HG02588 (cell line): ENCODE data around the gene H6PD.

Experiments used
- ATAC-seq: cut with Tn5 transposase; IDR thresholded peaks from one replicate; pipeline ENCODE4 v1.9.1; 2021; ENCODE audit warnings: mild to moderate bottlenecking, moderate library complexity; ENCODE audit not compliant: unreplicated experiment

Gene H6PD

DNA sequence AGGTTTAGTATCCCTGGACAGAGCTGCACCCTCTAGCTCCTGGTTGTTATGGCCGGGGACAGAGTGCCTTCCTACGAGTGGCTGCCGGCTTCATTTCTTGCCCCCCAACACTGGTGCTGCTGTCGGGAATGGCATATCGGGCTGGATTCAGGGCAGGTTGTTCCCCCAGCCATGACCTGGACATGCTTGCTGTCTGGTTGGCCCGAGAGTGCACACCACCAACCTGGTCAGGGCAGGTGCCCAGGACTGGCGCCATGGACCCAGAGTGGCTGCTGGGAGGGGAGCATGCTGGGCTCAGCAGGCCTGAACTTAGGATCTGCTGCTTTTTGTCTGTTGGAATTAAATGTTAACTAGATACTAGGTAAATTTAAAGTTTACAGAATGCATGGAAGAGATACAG lies 21.8 kb downstream of the H6PD start:
- ATAC-seq, result no peak

DNA sequence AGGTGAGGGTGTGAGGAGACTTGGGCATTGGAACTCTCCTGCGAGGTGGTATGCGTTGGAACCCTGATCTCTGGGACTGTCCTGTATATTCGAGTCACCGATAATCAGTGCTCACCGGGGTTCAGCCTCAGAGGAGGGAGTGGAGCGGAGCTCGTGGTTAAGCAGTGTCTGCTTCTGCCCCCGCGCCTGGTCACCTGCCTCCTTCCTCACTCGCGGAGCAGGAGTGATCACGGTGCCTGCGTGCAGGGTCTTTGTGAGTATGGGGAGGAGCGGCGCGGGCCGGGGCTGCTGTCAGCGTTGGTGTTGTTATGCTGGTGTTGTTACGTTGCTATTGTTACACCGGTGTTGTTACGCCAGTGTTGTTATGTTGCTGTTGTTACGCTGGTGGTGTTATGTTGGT lies 23.3 kb downstream of the H6PD start:
- no peak for ATAC-seq

DNA sequence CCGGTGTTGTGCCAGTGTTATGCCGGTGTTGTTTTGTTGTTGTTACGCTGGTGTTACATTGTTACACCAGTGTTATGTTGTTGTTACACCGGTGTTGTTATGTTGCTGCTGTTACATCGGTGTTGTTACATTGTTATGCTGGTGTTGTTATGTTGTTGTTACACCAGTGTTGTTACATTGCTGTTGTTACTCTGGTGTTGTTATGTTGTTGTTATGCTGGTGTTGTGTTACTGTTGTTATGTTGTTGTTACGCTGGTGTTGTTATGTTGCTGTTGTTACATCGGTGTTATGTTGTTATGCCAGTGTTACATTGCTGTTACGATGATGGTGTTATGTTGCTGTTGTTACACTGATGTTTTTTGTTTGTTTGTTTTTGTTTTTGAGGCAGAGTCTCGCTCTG lies 24.1 kb downstream of the H6PD start:
- no peak for ATAC-seq

DNA sequence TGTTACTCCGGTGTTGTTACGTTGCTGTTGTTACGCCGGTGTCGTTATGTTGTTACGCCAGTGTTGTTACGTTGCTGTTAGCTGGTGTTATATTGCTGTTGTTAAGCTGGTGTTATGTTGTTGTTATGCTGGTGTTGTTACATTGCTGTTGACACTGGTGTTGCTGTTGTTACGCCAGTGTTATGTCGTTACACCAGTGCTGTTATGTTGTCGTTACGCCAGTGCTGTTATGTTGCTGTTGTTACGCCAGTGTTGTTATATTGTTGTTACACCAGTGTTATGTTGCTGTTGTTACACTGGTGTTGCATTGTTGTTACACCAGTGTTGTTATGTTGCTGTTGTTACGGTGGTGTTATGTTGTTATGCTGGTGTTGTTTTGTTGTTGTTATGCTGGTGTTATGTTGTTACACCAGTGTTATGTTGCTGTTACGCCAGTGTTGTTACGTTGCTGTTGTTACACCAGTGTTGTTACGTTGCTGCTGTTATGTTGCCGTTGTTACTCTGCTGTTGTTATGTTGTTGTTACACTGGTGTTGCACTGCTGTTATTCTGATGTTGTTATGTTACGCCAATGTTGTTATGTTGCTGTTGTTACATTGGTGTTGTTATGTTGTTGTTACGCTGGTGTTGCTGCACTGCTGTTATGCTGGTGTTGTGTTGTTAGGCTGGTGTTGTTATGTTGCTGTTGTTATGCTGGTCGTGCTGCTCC lies 25.6 kb downstream of the H6PD start:
- ATAC-seq, result no peak

DNA sequence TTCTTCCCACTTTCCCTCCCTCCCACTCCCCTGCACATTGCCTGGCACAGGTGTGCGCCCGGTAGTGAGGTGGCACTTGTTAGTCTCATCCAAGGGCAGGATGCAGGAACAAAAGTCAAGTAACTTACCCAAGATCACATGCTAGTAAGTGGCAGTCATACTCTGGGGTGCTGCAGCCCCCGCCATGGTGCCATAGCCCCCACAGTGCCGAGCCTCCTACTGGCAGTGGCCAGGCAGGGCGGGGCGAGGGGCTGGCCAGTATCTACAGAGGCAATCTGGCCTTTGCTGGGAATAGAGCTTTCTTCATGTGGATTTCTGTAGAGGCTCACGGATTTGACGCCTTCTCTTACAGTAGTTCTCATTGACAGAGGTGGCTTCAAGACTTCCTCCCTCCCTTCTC lies 26.9 kb downstream of the H6PD start:
- no peak for ATAC-seq

DNA sequence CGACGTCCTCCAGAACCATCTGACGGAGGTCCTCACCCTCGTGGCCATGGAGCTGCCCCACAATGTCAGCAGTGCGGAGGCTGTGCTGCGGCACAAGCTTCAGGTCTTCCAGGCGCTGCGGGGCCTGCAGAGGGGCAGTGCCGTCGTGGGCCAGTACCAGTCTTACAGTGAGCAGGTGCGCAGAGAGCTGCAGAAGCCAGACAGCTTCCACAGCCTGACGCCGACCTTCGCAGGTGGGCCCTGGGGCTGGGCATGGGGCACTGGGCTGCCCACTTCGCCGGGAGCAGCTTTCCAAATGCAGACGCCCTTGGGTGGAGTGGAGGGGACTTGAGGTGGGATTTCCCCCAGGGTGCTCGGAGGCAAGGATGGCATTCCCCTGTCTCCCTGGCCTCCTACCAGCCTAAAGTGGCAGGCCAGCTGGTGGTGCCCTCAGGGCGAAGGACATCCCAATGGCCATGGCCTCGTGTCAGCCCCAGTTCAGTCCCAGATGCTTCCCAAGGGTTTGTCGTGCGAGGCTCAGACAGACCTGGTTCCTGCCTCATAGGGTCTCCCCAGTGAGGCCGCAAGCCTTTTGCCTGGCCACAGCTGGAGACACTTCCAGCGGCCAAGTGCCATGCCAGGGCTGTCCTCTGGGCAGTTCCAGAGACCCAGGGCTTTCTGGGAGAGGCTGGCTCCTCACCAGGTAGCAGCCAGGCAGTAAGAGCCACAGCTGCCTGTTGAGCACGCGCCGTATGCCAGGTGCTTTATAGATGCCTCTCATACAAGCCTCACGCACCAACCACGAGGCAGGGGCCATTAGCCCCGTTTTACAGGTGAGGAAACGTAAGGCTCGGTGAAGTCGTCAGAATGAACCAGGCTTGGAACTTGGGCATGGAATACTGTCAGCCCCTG lies 27.8 kb downstream of the H6PD start:
- no peak for ATAC-seq

DNA sequence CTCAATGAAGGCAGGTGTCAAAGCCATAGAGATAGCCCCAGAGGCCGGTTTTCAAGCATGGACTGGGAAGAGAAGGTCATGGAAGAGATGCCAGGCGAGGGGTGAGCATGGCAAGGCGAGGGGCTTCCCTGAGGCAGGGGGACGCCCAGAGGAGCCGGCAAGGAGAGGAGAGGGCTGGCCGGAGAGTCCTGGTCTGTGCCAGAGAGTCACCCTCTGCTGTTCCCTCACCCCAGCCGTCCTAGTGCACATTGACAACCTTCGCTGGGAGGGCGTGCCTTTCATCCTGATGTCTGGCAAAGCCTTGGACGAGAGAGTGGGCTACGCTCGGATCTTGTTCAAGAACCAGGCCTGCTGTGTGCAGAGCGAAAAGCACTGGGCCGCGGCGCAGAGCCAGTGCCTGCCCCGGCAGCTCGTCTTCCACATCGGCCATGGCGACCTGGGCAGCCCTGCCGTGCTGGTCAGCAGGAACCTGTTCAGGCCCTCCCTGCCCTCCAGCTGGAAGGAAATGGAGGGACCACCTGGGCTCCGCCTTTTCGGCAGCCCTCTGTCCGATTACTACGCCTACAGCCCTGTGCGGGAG lies 28.8 kb downstream of the H6PD start:
- ATAC-seq, result no peak

DNA sequence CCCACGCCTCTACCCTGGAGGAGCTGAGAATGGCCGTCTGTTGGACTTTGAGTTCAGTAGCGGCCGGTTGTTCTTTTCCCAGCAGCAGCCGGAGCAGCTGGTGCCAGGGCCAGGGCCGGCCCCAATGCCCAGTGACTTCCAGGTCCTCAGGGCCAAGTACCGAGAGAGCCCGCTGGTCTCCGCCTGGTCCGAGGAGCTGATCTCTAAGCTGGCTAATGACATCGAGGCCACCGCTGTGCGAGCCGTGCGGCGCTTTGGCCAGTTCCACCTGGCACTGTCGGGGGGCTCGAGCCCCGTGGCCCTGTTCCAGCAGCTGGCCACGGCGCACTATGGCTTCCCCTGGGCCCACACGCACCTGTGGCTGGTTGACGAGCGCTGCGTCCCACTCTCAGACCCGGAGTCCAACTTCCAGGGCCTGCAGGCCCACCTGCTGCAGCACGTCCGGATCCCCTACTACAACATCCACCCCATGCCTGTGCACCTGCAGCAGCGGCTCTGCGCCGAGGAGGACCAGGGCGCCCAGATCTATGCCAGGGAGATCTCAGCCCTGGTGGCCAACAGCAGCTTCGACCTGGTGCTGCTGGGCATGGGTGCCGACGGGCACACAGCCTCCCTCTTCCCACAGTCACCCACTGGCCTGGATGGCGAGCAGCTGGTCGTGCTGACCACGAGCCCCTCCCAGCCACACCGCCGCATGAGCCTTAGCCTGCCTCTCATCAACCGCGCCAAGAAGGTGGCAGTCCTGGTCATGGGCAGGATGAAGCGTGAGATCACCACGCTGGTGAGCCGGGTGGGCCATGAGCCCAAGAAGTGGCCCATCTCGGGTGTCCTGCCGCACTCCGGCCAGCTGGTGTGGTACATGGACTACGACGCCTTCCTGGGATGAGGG lies 29.7 kb downstream of the H6PD start:
- ATAC-seq, result no peak

DNA sequence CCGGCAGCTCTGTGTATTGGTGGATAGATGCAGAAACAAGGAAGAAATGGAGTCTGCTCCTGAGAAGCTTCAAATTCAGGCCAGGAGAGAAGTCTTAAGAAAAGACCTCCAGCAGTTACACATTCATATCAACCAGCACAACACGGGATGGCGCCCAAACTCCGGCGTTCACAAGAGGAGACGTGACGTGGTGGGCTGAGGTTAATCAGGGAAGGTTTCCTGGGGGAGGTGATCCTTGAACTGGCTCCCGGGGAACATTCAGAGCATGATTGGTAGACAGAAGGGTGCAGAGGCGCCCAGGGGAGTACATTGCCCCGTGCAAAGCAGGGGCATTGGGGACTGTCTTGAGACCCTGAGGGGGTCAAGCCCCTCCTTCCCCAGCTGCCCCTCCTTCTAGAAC lies 30.5 kb downstream of the H6PD start:
- no peak for ATAC-seq

DNA sequence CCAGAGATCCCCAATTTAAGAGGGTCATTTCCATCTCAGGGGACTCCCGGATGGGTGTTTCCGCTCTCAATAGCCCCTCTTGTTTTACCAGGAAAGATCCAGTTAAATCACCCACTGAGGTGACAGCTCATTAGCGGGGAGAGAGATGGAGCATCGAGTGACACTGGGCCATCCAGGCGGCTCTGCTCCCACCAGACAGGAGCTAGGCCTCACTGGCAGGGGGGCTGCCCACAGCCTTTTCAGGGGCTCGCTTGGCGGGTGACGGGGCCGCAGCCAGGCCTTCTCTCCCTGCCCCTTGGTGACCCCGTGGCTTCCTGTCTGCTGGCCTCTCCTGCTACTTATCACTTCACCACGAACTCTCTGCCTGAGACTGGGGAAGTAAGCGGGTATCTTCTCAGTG lies 31.4 kb downstream of the H6PD start:
- no peak for ATAC-seq

DNA sequence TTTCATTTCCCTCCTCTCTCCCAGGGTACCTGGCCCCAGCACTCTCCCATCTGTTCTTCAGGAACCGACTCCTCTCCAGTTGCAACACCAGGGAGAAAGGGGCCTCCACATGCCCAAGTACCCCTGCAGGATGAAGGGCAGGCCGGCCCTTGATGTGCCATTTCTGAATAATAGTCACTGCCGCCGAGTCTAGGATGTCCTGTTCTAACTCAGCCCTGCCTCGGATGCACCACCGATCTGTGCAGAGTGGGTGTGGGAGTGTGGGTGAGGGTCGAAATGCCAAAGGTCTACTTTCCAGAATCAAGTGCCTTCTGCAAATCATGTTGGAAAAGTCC lies 32.7 kb downstream of the H6PD start:
- no peak for ATAC-seq

DNA sequence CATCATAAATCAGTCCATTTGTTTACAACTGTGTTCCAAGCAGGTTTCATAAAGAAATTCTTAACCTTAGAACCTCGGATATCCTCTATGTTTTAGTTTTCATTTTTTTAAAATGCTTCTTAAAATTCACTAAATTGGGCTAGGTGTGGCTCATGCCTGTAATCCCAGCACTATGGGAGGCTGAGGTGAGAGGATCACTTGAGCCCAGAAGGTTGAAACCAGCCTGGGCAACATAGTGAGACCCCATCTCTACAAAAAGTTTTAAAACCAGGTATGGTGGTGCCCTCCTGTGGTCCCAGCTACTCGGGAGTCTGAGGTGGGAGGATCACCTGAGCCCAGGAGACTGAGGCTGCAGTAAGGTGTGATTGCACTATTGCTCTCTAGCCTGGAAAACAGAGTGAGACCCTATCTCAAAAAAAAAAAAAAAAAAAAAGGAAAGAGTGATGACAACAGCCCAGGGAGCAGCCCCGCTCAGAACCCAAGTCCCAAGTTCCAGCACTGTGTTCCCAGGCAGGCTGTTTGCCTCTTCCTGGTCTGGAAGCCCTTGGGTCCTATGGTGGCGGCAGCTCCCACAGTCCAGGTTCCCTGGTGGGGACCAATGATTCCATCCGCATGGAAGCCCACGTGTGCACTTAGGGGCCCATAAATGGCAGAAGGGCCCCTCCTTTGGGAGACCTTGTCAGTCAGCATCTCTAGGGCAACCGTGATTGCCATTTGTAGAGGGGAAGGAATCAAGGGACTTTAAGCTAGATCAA lies 33.4 kb downstream of the H6PD start:
- ATAC-seq, result no peak

DNA sequence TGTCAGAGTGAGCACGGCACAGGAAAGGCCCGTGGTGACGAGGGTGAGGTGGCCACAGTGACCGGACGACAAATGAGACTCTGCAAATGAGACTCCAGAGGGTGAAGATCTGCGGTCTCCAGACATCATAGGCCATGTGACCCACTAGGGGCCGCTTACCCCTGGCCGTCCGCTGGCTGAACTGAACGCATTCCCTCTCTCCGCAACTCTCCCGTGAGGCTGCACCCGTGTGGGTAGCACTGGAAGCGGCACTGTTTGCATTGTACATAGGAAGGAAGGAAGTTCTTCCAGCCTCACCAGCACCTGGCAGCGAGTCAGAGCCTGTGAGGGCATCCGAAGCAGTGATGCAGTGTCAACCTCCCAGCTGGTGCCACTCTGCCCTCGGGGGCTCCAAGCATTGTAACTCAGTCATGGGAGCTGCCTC lies 34.5 kb downstream of the H6PD start:
- ATAC-seq, result no peak

DNA sequence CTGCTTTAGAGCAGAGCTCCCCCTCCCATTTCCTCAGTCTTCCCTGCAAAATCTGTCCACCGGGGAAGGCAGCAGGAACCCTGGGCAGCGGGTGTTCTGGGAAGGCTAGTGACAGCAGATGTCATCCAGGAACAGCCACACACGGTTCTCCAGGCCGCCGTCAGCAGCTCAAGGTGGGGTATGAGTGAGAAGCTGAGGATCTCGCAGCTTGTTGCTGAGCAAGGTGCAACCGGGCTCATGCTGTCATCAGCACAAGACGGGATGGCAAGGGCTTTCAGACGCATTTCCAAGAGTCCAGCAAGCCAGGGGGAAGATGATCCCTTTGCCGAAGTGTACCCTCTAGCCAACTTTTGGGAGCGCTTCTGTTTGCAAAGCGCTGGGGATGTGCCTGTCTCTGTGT lies 35.1 kb downstream of the H6PD start:
- no peak for ATAC-seq

DNA sequence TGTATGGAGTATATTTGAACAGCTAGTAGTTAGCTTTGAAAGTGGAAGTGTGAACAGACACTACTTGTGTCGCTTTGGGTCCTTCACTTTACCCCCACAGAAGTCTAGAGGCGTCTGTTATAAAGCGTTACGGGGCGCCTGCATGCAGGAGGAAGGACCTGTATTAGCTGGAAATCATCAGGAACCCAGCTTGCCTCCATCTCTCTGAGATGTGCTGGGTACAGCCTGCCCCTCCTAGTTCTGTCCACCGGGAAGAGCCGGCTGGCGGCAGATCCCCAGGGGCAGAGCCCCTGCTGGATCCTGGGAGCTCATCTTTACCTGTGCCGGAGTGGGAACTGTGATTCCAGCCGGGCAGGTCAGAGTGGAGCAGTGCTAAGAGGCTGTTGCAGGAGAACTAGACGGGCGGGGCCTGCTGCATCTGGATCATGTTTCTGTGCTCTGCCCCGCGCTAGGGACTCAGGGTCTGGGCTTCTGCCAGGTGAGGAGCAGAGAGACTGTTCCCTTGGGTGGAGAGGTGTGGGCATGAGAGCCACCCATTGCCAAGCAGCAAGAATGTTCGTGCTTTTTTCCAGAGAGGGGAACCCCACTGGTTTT lies 35.8 kb downstream of the H6PD start:
- ATAC-seq, result no peak

DNA sequence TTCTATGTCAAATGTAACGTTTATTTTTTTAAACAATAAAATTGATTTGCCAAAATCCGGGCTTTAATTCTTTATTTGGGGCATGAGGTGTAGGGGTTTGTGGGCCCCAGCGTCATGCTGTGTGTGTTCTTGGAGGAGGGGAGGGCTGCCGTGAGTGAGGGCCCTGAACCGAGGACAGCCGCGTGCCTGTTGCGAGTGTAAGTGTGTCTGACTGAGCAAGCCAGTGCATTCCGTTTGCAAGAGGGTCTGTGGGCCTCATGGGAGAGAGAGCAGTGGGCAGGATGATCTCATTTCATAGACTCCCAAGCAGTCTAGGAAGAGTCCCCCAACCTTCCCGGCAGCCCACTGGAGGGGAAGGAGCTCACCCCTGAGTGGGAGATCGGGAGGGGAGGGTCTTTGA lies 36.7 kb downstream of the H6PD start:
- ATAC-seq, result no peak

DNA sequence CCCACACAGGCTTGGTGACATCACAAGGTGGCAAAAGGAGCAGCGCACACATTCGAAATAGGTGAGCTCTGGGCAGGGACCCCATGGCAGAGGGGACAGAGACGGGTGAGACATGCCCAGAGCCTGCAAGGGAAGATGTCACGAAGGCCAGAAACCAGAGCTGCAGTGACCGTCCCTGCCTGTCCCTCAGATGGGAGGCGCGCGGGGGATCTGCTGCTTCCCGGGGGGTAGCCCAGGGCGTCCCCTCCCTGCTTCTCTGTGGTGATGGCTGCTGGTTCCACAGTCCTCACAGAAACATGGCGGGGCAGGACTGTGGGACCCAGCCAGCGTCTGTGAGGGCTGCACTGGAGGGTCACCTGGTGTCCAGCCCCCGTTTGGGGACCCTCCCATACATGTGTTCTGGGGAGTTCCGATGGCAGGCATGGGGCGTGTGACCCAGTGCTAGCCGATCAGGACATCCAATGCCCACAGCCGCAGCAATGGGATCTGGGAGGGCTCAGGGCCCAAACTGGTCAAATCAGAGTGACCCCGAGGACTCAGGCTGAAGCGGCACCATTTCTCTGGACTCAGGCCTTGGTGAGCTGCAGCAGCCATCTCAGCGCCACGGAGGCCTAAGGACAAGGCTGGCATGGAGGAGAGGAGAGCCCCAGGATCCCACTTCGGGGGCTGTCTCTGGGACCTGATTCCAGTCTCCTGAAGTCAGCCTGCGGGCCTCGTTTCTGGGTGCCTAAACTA lies 37.5 kb downstream of the H6PD start:
- no peak for ATAC-seq

DNA sequence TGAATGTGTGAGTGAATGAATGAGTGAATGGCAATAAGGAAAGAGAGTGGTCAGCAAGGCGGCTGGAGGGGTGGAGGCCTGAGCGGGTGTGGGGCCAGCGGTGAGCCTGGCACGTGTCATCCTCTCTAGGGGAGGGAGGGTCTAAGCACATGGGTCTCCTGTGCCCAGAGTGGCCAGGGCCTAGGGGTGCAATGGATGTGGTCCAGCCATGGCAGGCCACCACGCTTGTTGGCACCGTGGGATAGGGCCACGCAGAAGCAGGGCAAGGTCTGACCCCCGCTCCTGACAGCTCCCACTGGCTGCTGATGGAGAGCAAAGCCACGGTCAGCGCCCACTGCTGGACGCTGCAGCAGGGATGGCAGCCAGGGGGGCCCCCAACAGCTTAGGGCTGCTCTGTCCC lies 38.6 kb downstream of the H6PD start:
- ATAC-seq, result no peak

DNA sequence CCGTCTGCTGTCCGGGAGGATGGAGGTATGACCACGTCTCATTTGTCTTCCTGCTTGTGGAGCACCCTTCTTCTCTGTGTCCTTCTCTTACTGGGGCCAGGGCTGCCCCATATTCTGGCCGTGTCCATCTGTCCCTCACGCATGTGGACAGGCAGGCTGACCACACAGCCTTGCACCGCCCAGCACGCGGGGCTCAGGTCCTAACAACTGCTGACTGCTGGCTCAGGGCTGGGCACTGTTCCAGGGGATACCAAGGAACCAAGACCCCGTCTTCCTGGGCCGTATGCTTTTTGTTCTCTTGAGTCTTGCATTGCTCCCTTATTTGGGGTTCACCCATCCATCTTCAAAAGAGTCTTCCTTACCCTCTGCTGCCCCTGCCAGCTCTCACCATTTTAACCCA lies 40.6 kb downstream of the H6PD start:
- ATAC-seq, result no peak
